K562 (cell line): ENCODE data around the gene RFX7. TPM values are rescaled to one million over a fixed set of nuclear protein-coding genes. Genes with fewer than 3 reads are reported as not detected.
A peak's percentile ranks its signal among the peaks of the same experiment; 100 is the strongest.

Experiments used
- ARHGAP35 ChIP-seq: fragments of 450-650 bp; IDR thresholded peaks from 2 replicates; pipeline ENCODE4 v1.6.1; 2018; ENCODE audit not compliant: partially characterized antibody
- CAMTA2 ChIP-seq: fragments of 250-450 bp; sonication (Bioruptor Pico); conservative IDR thresholded peaks from 2 replicates; pipeline ENCODE4 v1.5.1; 2022
- CBFA2T3 ChIP-seq: fragments of 450-650 bp; IDR thresholded peaks from 2 replicates; pipeline ENCODE4 v1.6.1; 2017
- HNRNPH1 ChIP-seq: fragments of 200-400 bp; formaldehyde crosslinking; optimal IDR thresholded peaks from 2 replicates; pipeline ENCODE3; 2017; ENCODE audit warnings: low read depth, mild to moderate bottlenecking, low read length, moderate library complexity
- KLF1 ChIP-seq: fragments of 450-650 bp; IDR thresholded peaks from 2 replicates; pipeline ENCODE4 v1.6.1; 2016; ENCODE audit warnings: missing genetic modification characterization, missing compliant biosample characterization
- KLF6 ChIP-seq: fragments of 250-450 bp; sonication (Bioruptor Pico); IDR thresholded peaks from 2 replicates; pipeline ENCODE4 v1.4.0; 2020; ENCODE audit warnings: mild to moderate bottlenecking, moderate library complexity, borderline replicate concordance
- PTBP1 ChIP-seq: fragments of 200-400 bp; formaldehyde crosslinking; IDR thresholded peaks from 2 replicates; pipeline ENCODE4 v1.6.1; 2017; ENCODE audit warnings: low read depth, low read length
- RFX1 ChIP-seq: fragments of 450-650 bp; IDR thresholded peaks from 2 replicates; pipeline ENCODE4 v1.6.1; 2016; ENCODE audit warnings: mild to moderate bottlenecking, moderate library complexity
- RUNX1 ChIP-seq: sonication (generic); IDR thresholded peaks from 2 replicates; pipeline ENCODE4 v1.6.1; 2016; ENCODE audit warnings: antibody characterized with exemption, low read depth
- SAP30 ChIP-seq: fragments of 200-600 bp; sonication (generic); IDR thresholded peaks from 2 replicates; pipeline ENCODE4 v1.6.1; 2012; ENCODE audit warnings: borderline replicate concordance, low read depth, mild to moderate bottlenecking, moderate library complexity, low read length, control low read depth, inconsistent platforms; ENCODE audit not compliant: insufficient read depth, poor library complexity, severe bottlenecking
- SNRNP70 ChIP-seq: fragments of 200-400 bp; formaldehyde crosslinking; optimal IDR thresholded peaks from 2 replicates; pipeline ENCODE3; 2017; ENCODE audit warnings: low read depth, low read length
- STAT5A ChIP-seq: IDR thresholded peaks from 2 replicates; pipeline ENCODE4 v1.6.1; 2012; ENCODE audit warnings: low read length, inconsistent platforms, borderline replicate concordance
- TAL1 ChIP-seq: fragments of 450-650 bp; IDR thresholded peaks from 2 replicates; pipeline ENCODE4 v1.6.1; 2016; ENCODE audit warnings: mild to moderate bottlenecking
- TCF7 ChIP-seq: sonication (generic); IDR thresholded peaks from 2 replicates; pipeline ENCODE4 v1.6.1; 2016; ENCODE audit warnings: antibody characterized with exemption, borderline replicate concordance
- TCFL5 ChIP-seq: fragments of 250-450 bp; sonication (Bioruptor Pico); conservative IDR thresholded peaks from 2 replicates; pipeline ENCODE4 v1.6.1; 2021; ENCODE audit warnings: mild to moderate bottlenecking, moderate library complexity, matching md5 sums
- TEAD2 ChIP-seq: fragments of 450-650 bp; IDR thresholded peaks from 2 replicates; pipeline ENCODE4 v1.6.1; 2016; ENCODE audit warnings: missing genetic modification characterization, control low read depth, missing compliant biosample characterization
- ZFPM2 ChIP-seq: fragments of 250-450 bp; sonication (Bioruptor Pico); IDR thresholded peaks from 2 replicates; pipeline ENCODE4 v1.5.1; 2022; ENCODE audit warnings: mild to moderate bottlenecking
- ZNF263 ChIP-seq: sonication (generic); formaldehyde crosslinking; IDR thresholded peaks from 2 replicates; pipeline ENCODE4 v1.8.0; 2022; ENCODE audit warnings: mild to moderate bottlenecking, missing genetic modification reagents, borderline replicate concordance
- ZNF324 ChIP-seq: fragments of 250-450 bp; sonication (Bioruptor Pico); IDR thresholded peaks from 2 replicates; pipeline ENCODE4 v1.4.0; 2020; ENCODE audit warnings: mild to moderate bottlenecking
- polyA plus RNA-seq, 8 experiments: library from polyadenylated mRNA; depleted of rRNA in 4 of 8; stranded (reverse) in 5 of 8; unstranded in 3 of 8; fragments of >200 nt; fragmentation: Nextera tagmentation in 2 of 8; fragmentation: Illumina TruSeq in 1 of 8; extraction: Ambion mirVana in 2 of 8; extraction: Trizol in 1 of 8; gene quantifications; 2 replicates each; pipeline versions ENCODE4 v1.2.1 to v1.2.3, GENCODE V29; 2011 to 2014; ENCODE audit warnings: inconsistent platforms in 1 of 8, missing spikeins in 1 of 8
- total RNA-seq, 7 experiments: library from RNA; depleted of rRNA in 6 of 7; stranded (reverse); fragments of >200 nt in 6 of 7; fragmentation: Illumina TruSeq in 2 of 7; extraction: Trizol in 2 of 7; gene quantifications; 2 replicates each; pipeline versions ENCODE4 v1.2.1 to v1.2.3, GENCODE V29; 2011 to 2021; ENCODE audit warnings: low replicate concordance in 1 of 7
- TF ChIP-seq, protein P1 (sequence below), 2 experiments: fragments of 150-350 bp in 1 of 2; IDR thresholded peaks; 2 replicates each; pipeline ENCODE4 v1.6.1; 2012 to 2016; ENCODE audit warnings: low read depth in 2 of 2, low read length in 2 of 2, mild to moderate bottlenecking in 1 of 2, moderate library complexity in 1 of 2
- TF ChIP-seq, protein P2 (sequence below): fragments of 450-650 bp; conservative IDR thresholded peaks from 2 replicates; pipeline ENCODE4 v1.6.1; 2016; ENCODE audit warnings: missing genetic modification characterization, low read depth, mild to moderate bottlenecking, control low read depth, missing compliant biosample characterization
- TF ChIP-seq, protein P3 (sequence below): fragments of 250-450 bp; sonication (Bioruptor Pico); IDR thresholded peaks from 2 replicates; pipeline ENCODE4 v1.9.0; 2021; ENCODE audit warnings: mild to moderate bottlenecking, inconsistent platforms

Gene RFX7
- total and polyA plus RNA-seq, 9 of the 15 experiments (the other 6 are each of a cell fraction or from before 2014, with no cell fraction given), result 2.4 to 17.9 (median 6.3) TPM

DNA sequence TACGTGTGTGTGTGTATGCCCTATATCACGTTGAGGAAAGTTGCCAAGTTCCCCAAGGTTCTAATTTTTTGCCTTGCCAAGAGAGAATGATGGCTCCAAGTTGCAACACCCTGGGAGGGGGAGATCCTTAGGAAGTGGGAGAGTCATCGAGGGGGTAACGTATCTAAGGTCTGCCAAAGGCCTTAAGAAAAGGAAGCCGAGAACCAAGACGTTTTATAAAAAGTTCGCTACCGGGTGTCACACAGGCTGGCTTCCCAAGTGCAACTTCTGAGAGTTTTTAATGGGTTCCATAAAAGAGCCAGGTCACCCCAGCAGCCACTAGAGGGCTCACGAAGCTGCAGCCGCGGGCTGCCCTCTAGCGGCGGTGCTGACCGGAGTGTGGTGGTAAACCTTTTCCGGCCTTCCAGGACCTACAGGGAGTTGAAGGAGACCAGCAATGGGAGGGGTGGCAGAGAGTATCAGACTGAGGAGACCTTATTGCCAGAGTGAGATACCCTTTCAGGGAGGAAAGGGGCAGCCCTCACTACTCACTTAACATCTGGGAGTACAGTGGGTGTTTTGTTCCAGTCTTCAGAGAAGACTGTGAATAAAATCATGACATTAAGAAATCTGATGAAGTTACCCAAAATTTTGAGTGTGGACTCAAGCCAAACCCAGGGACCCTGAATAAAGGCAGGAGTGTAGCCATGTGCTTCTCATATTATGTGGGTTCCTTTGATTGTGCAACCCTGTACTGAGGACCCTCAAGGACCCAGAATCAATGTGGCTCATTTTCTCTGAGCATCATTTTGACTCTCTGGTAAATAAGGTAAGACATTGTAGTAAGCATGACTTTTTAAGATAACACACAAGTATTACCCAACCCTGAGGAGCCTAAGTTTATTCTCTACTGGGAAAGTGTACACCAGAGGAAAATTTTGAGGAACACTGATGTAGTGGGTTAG is 2.5 kb upstream of the RFX7 start (continued):
- TF ChIP-seq, protein P1, sequence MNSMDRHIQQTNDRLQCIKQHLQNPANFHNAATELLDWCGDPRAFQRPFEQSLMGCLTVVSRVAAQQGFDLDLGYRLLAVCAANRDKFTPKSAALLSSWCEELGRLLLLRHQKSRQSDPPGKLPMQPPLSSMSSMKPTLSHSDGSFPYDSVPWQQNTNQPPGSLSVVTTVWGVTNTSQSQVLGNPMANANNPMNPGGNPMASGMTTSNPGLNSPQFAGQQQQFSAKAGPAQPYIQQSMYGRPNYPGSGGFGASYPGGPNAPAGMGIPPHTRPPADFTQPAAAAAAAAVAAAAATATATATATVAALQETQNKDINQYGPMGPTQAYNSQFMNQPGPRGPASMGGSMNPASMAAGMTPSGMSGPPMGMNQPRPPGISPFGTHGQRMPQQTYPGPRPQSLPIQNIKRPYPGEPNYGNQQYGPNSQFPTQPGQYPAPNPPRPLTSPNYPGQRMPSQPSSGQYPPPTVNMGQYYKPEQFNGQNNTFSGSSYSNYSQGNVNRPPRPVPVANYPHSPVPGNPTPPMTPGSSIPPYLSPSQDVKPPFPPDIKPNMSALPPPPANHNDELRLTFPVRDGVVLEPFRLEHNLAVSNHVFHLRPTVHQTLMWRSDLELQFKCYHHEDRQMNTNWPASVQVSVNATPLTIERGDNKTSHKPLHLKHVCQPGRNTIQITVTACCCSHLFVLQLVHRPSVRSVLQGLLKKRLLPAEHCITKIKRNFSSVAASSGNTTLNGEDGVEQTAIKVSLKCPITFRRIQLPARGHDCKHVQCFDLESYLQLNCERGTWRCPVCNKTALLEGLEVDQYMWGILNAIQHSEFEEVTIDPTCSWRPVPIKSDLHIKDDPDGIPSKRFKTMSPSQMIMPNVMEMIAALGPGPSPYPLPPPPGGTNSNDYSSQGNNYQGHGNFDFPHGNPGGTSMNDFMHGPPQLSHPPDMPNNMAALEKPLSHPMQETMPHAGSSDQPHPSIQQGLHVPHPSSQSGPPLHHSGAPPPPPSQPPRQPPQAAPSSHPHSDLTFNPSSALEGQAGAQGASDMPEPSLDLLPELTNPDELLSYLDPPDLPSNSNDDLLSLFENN (IDR thresholded peaks at IDR 0.05; ENCODE audit: low read depth in 2 of 2, low read length in 2 of 2), result no peak
- TF ChIP-seq SAP30 (no peak), RUNX1 (no peak), ZNF324 (CRISPR knock-in tag) (no peak), TCFL5 (CRISPR knock-in tag) (no peak), HNRNPH1 (no peak), KLF1 (tag) (no peak), TAL1 (no peak), TEAD2 (tag) (no peak), ARHGAP35 (no peak), ZFPM2 (CRISPR knock-in tag) (no peak), SNRNP70 (no peak), CAMTA2 (no peak), PTBP1 (0 out of 2 replicates have a peak, but pooled peaks have one; percentile 50), TCF7 (no peak), KLF6 (CRISPR knock-in tag) (0 out of 2 replicates have a peak, but pooled peaks have one; percentile 8), CBFA2T3 (no peak), STAT5A (no peak; the same call in 1 of the 2 replicates), RFX1 (no peak), ZNF263 (CRISPR knock-in tag) (peak; percentile 54; the same call in 1 of the 2 replicates)
- TF ChIP-seq, protein P2, sequence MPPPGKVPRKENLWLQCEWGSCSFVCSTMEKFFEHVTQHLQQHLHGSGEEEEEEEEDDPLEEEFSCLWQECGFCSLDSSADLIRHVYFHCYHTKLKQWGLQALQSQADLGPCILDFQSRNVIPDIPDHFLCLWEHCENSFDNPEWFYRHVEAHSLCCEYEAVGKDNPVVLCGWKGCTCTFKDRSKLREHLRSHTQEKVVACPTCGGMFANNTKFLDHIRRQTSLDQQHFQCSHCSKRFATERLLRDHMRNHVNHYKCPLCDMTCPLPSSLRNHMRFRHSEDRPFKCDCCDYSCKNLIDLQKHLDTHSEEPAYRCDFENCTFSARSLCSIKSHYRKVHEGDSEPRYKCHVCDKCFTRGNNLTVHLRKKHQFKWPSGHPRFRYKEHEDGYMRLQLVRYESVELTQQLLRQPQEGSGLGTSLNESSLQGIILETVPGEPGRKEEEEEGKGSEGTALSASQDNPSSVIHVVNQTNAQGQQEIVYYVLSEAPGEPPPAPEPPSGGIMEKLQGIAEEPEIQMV (tag), result no peak
- TF ChIP-seq, protein P3, sequence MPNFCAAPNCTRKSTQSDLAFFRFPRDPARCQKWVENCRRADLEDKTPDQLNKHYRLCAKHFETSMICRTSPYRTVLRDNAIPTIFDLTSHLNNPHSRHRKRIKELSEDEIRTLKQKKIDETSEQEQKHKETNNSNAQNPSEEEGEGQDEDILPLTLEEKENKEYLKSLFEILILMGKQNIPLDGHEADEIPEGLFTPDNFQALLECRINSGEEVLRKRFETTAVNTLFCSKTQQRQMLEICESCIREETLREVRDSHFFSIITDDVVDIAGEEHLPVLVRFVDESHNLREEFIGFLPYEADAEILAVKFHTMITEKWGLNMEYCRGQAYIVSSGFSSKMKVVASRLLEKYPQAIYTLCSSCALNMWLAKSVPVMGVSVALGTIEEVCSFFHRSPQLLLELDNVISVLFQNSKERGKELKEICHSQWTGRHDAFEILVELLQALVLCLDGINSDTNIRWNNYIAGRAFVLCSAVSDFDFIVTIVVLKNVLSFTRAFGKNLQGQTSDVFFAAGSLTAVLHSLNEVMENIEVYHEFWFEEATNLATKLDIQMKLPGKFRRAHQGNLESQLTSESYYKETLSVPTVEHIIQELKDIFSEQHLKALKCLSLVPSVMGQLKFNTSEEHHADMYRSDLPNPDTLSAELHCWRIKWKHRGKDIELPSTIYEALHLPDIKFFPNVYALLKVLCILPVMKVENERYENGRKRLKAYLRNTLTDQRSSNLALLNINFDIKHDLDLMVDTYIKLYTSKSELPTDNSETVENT, result no peak
